Activated CD4-positive, alpha-beta T cell treated with anti-CD3 and anti-CD28 coated beads, Interleukin-2, amount 50 U/mL, for 48 hours (primary cell): ENCODE data around the gene ANKRD34A.

Experiments
- DNase-seq, 2 experiments: peaks; one replicate each; pipeline ENCODE4 v3.0.0-alpha.2; 2020

Gene ANKRD34A

DNA sequence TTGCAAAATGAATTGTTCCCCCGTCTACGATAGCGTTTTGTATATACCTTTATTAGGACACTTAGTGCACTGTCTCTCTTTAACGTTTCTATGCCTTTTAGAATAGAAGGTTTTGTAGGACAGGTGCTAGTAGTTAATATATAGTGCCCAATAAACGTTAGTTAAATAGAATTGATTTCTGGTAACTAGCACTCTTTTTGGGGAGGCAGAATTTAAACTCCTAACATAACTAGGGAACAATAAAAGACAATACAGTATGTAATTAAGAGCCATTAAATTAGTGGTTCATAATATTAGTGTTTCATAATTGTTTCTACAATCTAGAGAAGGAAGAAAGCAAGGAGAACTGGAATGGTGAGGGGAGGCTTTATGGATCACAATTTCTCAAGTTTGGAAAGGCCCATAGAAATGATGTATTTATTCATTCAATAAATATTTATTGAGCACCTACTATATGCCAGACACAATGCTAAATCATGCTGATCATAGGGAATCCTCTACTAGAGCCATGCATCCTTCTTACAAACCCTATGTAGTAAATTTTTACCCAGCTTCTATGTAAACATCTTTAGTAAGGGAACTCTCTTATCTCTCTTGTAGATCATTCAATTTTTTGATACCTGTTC, 857 bp upstream of the ANKRD34A start:
- no peak for DNase-seq

DNA sequence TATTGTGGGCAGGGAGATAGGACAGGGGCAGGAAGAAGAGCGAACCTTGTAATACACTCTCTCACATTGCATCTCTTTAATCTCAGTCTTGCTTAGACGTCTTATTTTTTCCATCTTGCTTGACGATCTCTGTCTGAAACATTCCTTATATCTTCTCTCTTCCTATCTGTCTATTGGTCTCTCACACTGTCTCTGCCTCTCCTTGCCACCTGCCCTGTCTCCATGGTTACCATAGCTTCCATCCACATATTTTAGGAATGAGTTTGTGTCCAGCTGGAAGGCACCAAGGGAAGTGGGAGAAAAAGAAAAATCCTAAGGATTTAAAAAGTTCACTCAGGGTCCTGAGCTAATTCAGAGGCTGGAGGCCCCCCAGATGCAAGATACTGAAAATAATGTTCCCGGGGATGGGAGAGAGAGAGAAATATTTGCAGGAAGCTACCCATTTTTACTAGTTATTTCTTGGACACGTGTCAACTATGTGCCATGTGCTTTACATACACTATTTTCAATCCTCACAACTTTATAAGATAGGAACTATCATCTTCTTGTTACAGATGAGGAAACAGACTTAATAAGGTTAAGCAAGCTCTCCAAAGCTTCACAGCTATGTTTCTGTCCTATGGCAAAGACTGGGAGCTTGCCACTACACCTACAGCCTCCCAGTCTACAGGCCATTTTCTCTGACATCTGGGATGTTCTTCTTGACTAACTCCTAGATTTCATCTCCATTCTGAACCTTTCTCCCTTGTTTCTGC, 933 bp downstream of the ANKRD34A start:
- no peak for DNase-seq

DNA sequence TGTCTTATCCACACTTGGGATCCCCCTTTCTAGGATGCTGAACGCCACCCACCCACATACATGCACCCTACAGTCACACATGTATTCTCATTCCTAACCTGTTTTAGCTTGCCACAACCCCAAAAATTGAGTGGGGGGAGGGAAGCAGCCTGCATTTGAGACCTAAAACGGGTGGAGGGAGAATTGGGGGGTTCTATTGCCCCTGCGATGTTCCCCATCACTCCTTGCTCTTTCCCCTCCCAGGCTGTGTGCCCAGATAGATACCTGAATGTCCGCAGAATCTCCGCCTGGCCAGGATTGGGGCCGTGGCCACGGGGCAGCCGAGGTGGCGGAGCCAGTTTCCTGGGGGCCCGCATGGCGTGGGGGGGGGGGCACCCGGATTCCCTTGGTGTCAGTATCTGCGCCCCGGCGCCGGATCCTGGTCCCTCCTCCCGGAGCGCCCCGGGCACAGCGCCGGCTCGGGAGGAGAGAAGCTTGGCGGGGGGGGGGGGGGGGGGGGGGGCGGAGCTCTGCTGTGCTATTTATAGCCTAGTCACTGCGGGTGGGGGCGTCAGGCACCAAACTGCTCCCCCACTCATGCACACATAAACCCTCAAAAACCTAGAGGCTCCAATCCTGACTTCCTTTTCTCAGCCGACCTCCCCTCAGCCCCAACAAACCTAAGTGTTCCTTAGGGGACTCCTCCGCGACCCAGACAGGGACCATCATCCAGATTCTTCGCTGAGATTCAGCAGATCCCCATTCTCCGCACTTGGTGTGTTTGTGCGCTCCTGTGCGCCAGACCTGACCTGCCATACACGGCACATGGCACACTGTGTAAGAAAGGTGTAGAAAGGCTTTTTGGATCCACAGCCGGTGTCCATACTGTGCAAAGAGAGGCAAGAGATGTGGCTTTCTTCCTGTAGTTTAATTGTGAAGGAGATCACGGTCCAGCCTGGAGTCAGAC, 1.9 kb downstream of the ANKRD34A start:
- peak; percentile 46 to 53 for DNase-seq

DNA sequence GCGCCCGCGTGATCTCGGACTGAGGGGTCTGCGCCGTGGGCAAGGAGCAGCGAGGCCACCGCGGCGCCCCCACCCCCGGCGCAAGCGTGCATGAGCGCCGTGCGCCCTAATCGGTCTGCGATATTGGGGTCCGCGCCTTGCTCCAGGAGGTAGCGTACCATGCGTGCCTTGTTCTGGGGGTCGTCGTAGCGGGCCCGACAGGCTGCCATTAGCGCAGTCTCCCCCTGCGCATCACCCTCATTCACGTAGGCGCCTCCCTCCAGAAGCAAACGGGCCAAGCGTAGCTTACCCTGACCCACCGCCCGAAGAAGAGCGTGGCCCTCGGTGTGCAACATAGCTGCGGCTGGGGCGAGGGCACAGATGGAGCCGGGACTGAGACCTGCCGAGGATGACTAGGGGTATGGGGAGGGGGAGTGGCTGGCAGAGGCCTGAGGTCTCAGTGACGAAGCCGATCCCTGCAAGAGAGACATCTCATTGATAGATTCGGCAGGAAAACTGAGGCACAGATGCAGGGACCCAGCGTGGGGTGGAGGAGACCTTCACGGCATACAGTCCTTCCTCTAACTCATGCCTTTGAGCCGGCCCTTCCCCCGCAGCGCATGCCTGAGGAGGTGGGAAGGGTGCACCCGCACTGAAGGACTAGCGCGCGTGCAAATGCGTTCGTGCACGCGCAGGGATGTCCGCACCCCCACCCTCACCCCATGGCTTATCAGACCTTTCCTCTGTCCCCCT, 2.8 kb downstream of the ANKRD34A start:
- peak; percentile 70 to 75 for DNase-seq

DNA sequence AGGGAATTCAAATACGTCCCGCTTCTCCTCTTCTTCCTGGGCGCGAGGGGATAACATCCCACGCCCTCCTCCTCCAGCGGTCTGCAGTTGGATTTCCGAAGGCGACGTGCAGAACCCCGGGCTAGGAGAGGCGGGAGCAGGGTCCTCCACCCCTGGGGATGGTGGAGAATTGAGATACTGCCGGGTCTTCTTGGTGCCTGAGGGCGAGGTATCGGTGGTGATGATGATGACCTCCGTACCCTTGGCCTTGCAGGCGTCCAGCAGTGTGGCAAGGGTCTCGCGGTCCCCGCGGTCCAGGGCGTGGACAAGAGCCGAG, 3.3 kb downstream of the ANKRD34A start:
- no peak for DNase-seq

DNA sequence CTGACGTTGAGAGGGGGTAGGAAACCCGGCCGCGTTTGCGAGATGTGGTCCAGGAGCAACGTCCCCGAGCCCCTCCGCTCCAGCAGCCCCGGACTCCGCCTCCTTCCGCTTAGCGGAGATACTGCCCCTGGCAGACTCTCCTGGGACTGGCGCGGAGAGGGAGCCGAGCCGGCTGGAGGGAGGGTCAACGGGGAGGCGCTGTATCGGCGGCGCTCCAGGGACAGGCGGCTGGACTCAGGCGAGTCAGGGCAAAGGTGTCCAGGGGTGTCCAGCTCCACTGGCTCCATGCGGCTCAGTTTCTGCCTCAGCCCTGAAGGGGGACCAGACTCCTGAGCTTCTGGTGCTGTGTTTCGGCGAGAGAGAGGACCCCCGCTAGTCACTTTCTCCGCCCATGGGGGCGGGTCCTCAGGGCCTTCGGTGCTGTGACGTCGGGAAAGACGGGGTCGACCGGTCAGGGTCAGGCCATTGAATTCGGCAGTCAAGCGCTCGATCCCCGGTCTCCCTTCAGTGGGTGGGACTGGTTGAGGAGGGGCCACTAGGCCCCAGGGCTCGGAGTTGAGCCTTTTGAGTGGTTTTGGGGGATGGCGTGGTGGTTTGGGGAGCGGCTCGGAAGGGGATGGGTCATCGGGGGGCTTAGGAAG, 3.8 kb downstream of the ANKRD34A start:
- peak; percentile 56 to 65 for DNase-seq

DNA sequence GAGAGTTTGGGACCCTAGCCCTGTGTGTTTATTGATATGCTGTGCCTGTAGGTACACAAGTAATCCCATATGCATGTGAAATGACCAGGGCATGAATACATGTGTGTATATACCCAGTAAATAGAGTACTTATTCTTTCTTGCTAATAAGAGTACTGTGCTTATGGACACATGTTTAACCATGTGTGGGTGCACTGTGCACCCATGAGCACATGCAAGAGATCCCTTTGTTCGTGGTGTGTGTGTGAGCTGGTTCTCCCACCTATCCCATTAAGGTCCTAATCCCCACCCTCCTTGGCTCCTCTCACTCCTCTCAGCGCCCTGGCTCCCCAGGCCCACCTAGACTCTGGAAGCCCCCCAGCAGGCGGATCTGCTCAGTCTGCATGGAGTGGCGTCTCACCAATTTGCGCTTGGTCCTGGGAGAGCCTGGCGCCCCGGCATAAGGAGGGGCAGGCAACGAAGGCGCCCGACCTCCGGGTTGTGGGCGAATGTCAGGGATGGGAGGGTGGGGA, 4.4 kb downstream of the ANKRD34A start:
- DNase-seq, result no peak

DNA sequence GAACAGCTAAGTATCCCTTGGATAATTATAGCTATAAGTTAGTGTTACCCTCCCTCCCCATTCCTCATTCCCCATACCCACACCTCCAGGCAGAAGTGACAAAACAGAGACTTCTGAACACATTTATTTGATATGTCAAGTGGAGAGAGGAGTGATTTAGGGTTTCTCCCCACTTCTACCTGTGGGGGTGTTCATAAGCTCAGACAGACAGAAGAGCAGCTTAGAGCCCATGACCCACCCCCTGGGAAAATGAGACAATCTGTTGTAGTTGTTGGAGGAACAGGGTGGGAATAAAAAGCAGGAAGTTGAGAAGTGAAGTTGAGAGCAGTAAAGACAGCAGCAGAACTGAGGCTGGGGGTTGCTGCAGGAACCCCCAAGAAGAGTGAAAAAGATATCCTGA, 5.0 kb downstream of the ANKRD34A start:
- no peak for DNase-seq

DNA sequence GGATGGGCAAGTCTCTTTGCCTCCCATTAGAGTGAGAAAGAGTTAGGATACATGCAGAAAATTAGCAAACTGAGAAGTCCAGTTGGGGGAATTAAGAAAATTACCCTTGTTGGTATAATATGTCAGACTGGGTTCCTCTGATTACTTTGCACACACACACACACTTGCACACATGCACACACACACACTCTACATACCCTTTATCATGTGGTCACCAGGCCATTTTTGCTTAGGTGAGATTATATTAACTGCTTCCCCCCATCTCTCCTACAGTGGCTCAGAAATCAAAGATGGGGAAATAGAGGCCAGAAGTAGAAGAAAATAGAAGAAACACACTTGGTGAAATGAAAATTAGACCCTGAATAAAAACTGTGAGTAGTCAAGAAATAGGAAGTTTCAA, 5.6 kb downstream of the ANKRD34A start:
- DNase-seq, result no peak

DNA sequence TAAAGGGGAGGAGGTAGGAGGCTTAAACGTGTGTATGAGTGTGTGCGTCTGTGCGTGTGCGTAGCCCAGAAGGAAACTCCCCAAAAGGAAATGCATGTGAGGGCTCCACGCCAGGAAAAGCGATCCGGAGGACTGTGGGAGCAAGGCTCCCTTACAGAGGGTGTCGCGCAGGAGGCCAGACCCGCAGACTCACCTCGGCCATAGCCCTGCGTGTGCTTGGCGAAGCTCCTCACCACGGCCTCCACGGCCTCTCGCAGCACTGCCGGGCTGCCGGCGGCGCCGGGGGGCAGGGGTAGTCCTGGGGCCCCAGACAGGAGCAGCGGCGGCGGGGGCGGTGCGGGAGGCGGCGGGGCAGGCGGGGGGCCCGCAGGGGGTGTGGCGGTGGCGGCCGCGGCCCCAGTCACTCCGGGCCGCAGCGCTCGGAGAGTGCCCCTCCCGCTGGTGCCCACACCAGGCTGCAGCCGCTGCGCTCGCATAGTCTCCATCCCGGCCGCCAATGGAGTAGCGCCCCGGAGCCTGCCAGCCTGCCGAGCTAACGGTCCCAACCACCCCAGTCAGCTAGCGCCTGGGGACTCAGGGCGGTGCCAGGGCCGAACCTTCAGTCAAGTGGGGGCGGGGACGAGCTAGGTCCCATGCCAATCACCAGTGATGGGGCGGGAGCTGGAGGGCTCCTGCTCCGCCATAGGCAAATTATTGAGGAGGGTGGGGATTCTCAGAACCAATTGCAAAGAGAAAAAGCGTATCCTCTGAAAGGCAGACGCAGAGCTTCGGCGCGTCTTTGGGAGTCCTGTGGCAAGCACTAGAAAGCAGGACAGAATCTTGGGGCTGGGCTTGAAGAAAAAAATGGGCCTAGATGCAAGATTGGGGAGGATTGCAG, 6.7 kb downstream of the ANKRD34A start, which contains the start of gene LIX1L:
TSS of gene LIX1L (minus strand) at position 575 of the 877 bp plus-strand sequence. CDS start at position 485, 90 bp downstream.
- DNase-seq, result peak; percentile 95 to 97

DNA sequence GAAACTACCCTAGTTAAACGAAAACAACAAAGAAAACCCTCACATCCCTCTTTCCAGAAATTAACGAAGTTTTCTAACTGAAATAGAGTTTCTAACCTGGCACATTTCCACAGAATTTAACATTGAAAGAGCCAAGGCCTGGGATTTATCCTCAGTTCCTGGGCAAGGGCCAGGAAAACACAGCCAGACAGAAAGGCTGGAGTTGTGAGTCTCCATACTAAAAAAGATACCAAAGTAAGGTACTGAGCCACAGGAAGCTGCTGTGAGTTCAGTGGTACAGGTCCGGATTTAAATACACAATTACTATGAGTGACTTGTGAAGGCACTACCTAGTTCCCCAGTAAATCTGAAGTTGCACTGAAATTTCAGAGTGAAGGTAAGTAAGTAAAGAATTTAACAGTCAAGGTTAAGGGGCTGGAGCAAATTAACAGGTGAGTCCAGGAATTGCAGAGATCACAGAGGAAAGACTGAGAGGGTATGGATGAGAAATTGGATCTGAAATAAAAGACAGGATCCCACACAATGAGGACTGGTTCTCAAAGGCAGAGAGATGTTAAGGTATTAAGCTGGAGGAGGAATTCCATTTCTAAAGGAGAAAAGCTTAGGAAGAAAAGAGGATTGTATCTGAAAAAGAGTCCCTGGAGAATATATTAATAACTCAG, 7.5 kb downstream of the ANKRD34A start:
- DNase-seq, result no peak

DNA sequence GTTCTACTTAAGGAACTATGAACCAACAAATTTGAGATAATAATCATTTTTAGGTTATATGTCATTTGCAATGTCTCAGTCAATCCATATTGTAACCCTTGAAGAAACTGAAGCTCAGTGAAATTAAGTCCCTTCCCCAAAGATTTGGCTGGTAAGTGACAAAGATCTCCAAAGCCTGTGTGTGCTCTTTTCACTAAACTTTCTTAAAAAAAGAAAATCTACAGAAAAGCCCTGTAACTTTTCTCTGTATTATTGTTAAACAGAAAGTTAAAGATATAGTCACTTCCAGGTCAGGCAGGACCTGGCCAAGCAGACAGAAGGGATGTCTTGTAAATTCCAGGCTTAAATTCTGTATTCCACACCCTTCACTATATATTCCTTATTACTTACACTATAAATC, 8.0 kb downstream of the ANKRD34A start:
- DNase-seq, result no peak

DNA sequence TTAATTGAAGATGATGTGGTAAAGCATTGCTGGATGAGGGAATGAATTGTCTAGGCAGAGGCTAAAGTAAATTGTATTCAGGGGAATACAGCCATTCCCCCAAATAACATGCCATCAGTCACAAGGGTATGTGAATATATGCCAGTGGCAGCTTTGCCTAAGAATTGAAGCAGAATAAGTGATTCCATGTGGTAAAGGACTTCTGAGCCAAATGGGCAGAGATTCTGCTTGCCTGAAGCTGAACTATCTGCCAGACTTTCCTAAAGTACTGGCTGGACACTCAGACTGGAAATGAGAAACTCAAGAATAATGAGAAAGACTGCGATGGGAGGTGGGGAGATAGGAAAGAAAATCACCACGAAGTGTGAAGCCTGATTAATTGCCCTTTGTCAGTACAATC, 8.9 kb downstream of the ANKRD34A start:
- no peak for DNase-seq

DNA sequence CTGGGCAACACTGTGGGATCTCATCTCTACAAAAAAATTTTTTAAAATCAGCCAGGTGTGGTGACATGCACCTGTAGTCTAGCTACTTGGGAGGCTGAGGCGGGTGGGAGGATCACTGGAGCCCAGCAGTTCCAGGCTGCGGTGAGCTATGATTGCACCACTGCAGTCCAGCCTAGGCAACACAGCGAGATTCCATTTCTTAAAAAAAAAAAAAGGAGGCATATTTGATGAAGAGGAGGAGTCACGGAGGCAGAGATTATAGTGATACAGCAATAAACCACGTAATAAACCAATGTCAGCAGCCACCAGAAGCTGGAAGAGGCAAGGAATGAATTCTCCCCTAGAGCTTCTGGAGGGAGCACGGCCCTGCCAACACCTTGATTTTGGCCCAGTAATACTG, 10.5 kb downstream of the ANKRD34A start:
- DNase-seq, result no peak

DNA sequence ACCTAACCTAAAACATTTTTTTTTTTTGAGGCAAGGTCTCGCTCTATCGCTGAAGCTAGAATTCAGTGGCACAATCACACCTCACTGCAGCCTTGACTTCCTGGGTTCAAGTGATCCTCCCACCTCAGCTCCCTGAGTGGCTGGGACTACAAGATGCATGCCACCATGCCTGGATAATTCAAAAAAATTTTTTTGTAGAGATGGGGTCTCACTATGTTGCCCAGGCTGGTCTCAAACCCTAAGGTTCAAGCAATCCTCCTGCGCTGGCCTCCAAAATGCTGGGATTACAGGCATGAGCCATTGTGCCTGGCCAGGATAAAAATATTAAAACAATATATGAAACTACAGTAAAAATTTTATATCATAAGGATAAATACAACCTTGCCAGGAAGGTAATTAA, 11.5 kb downstream of the ANKRD34A start:
- DNase-seq, result no peak

DNA sequence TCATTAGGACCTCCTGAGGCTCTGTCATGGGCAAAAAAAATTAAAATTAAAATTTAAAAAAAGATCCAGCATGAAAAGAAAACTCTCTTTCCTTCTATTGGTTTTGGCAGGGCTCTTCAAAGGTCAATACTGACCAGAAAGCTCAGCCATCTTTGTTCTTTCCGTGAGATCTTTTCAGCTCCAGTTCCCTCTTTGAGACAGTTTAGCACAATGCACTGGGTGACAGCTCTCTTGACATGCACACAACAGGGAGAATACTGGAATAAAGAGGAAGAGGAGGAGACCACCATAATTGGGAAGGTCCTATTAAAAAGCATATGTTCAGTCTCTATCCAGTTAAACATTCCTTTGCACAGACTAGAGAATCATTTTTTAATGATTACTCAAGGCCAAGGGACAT, 12.8 kb downstream of the ANKRD34A start:
- no peak for DNase-seq

DNA sequence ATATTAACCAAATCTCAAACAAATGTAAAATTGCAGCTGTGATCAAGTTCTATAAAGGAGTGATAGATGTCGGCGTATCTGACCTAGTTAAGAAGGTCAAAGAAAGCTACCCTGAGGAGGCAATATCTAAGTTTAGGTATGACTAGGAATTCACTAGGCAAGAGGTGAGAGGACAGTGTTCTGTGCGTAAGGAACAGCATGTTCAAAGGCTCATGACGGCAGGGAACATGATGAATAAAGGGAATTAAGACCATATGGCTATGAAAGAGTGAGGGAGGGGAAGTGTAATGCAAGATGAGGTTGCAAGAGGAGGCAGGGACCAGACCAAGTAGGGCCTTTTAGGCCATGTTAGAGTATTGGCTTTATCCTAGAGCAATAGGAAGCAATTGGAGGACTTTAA, 15.2 kb downstream of the ANKRD34A start:
- no peak for DNase-seq

DNA sequence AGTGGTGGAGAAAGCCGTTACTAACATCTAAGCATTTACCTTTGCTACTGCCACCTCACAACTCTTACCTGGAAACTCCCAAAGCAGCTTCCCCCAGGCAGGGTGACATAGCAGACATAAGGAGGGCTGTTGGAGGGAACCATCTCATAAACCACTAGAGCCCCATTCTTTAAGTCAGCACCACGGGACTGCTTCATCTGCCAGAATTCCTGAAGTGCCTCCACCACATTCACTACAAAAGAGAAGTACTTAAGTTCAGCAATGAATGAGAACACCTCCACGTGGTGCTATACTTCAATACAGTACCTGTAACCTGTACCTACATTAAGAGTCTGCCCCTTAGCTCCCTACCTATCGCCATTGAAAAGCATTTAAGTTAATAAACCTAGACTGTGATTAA, 16.8 kb downstream of the ANKRD34A start:
- no peak for DNase-seq

DNA sequence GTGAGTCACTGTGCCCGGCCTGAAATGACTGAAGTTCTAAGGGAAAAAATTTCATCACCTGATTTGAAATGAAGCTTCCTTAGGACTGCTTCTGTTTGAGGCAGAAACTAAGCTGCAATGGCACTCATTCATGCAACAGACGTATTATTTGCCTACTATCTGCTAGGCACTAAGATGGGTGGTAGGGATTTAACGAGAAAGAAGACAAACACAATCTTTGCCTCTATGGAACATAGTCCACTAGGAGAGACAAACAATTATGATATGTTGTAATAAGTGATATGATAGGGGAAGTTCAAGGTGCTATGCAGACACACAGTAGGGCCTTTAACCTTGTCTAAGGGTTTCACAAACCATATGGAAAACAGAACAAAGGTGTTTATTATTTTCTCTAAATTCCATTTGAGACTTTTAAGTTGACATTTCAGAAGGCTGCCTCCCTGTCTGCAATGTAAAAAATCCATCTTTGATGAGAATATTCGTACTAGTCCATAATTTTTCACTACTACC, 17.8 kb downstream of the ANKRD34A start:
- DNase-seq, result no peak

DNA sequence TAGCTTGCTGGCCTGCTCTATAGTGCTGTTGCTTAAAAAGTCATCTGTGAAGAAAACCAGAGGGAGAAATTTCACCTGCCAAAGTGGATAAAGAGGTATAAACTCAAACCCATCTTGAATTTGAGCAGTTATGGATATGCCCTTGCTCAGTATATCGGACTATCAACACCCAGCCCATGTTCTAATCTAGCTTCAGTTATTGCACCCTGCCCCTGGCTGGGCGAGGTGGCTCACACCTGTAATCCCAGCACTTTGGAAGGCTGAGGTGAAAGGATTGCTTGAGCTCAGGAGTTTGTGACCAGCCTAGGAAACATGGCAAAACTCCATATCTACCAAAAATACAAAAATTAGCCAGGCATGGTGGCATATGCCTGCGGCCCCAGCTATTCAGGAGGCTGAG, 19.8 kb downstream of the ANKRD34A start:
- DNase-seq, result no peak
